ENCODE measurements around the gene ATP7A. TPM values are rescaled to one million over a fixed set of nuclear protein-coding genes. Genes with fewer than 3 reads are reported as not detected.
"Not testable (repeated sequence)": the region's sequence is repeated elsewhere in the genome, so short reads cannot be mapped to it uniquely, and the experiment has no call there.

The ATP7A gene
- polyA plus RNA-seq, 1 of the 3 experiments (the other 2 are of a cell fraction), result 1.7 TPM

- TF ChIP-seq, protein P1, sequence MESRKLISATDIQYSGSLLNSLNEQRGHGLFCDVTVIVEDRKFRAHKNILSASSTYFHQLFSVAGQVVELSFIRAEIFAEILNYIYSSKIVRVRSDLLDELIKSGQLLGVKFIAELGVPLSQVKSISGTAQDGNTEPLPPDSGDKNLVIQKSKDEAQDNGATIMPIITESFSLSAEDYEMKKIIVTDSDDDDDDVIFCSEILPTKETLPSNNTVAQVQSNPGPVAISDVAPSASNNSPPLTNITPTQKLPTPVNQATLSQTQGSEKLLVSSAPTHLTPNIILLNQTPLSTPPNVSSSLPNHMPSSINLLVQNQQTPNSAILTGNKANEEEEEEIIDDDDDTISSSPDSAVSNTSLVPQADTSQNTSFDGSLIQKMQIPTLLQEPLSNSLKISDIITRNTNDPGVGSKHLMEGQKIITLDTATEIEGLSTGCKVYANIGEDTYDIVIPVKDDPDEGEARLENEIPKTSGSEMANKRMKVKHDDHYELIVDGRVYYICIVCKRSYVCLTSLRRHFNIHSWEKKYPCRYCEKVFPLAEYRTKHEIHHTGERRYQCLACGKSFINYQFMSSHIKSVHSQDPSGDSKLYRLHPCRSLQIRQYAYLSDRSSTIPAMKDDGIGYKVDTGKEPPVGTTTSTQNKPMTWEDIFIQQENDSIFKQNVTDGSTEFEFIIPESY (IDR thresholded peaks at IDR 0.05; ENCODE audit: borderline replicate concordance, low read depth), result no peak
- TF ChIP-seq TAF1 (IDR thresholded peaks at IDR 0.05; ENCODE audit: borderline replicate concordance, low read depth, low read length), result no peak
- TF ChIP-seq TEAD4 (IDR thresholded peaks at IDR 0.05; ENCODE audit: borderline replicate concordance, insufficient read depth), result no peak
Observed at GRCh38 chrX:77875372-77875771, 35.1 kb upstream of the ATP7A start (continued).

DNA sequence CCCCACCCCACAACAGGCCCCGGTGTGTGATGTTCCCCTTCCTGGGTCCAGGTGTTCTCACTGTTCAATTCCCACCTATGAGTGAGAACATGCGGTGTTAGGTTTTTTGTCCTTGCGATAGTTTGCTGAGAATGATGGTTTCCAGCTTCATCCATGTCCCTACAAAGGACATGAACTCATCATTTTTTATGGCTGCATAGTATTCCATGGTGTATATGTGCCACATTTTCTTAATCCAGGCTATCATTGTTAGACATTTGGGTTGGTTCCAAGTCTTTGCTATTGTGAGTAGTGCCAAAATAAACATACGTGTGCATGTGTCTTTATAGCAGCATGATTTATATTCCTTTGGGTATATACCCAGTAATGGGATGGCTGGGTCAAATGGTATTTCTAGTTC lies 29.1 kb upstream of the ATP7A start:
- POLR2A ChIA-PET, result not testable (repeated sequence)

GRCh38 chrX:77892887-77893286 lies 17.6 kb upstream of the ATP7A start:
- H3K9me2 ChIP-seq, result no peaks in the 10 kb centered on the region
- H3K27ac ChIP-seq (ENCODE audit: low read depth in 2 of 2, low read length in 1 of 2), result no peak overlapping the region
- no peaks in the 10 kb centered on the region; a peak in 1 of 4 replicates for H3K4me1 ChIP-seq (ENCODE audit: control insufficient read depth in 1 of 2, insufficient read depth in 2 of 2, low read depth in 1 of 2, low read length in 1 of 2)
- TF ChIP-seq POLR2AphosphoS5 (IDR thresholded peaks at IDR 0.05; ENCODE audit: low read depth, low read length) (no peak), FOXM1 (IDR thresholded peaks at IDR 0.05; ENCODE audit: low read depth) (no peak)
- 76% methylated on average over 2 of the region's 2 CpGs for WGBS (ENCODE audit: low lambda C conversion rate)
- H3K4me2 ChIP-seq, result peak overlapping the region; percentile 76; the same call in 1 of the 2 replicates
- H3K27me3 ChIP-seq (ENCODE audit: insufficient read depth), result no peaks in the 10 kb centered on the region
- no peak overlapping the region for H2AFZ ChIP-seq (ENCODE audit: low read depth)
- no peaks in the 10 kb centered on the region for H3K36me3 ChIP-seq (replicated peaks in 1 of 2; ENCODE audit: control insufficient read depth in 1 of 2, insufficient read depth in 2 of 2, low read length in 1 of 2)
- ChIA-PET POLR2A (no interaction called here), CTCF (no interaction called here)
- H4K20me1 ChIP-seq (ENCODE audit: insufficient read depth), result no peaks in the 10 kb centered on the region
- DNase-seq, result no peak
- no peaks in the 10 kb centered on the region for H3K9me3 ChIP-seq
- H3K4me3 ChIP-seq (ENCODE audit: low read depth in 2 of 2, low read length in 1 of 2), result no peak overlapping the region
- H3K79me2 ChIP-seq (ENCODE audit: insufficient read depth), result peaks cover 68% of the 10 kb centered on the region
- H3K9ac ChIP-seq, result no peak overlapping the region
- peaks cover 14% of the 10 kb centered on the region for H3F3A ChIP-seq (replicated peaks; ENCODE audit: insufficient read depth)

More for the DNA sequence above, 29.1 kb upstream of the ATP7A start:
- H3K9me2 ChIP-seq; H2AFZ ChIP-seq (ENCODE audit: low read depth); H3K9me3 ChIP-seq; H3K4me3 ChIP-seq (ENCODE audit: low read depth in 2 of 2, low read length in 1 of 2); DNase-seq; H3K36me3 ChIP-seq (replicated peaks in 1 of 2; ENCODE audit: control insufficient read depth in 1 of 2, insufficient read depth in 2 of 2, low read length in 1 of 2); H3F3A ChIP-seq (replicated peaks; ENCODE audit: insufficient read depth); H3K27me3 ChIP-seq (ENCODE audit: insufficient read depth); H4K20me1 ChIP-seq (ENCODE audit: insufficient read depth); H3K27ac ChIP-seq (ENCODE audit: low read depth in 2 of 2, low read length in 1 of 2); CTCF ChIA-PET; H3K4me1 ChIP-seq (ENCODE audit: control insufficient read depth in 1 of 2, insufficient read depth in 2 of 2, low read depth in 1 of 2, low read length in 1 of 2); H3K9ac ChIP-seq; H3K4me2 ChIP-seq: not testable (repeated sequence)
- WGBS (ENCODE audit: low lambda C conversion rate), result 80% methylated on average over 4 of the region's 4 CpGs
- H3K79me2 ChIP-seq (ENCODE audit: insufficient read depth), result peaks cover 33% of the 10 kb centered on the region; the same call in 1 of the 2 replicates

GRCh38 chrX:77893713-77894112 lies 16.8 kb upstream of the ATP7A start:
- peaks cover 15% of the 10 kb centered on the region for H3F3A ChIP-seq (replicated peaks; ENCODE audit: insufficient read depth)
- no peaks in the 10 kb centered on the region for H4K20me1 ChIP-seq (ENCODE audit: insufficient read depth)
- no peaks in the 10 kb centered on the region; a peak in 1 of 4 replicates for H3K4me1 ChIP-seq (ENCODE audit: control insufficient read depth in 1 of 2, insufficient read depth in 2 of 2, low read depth in 1 of 2, low read length in 1 of 2)
- ChIA-PET POLR2A (no interaction called here), CTCF (no interaction called here)
- H3K9me2 ChIP-seq, result no peaks in the 10 kb centered on the region
- H3K27ac ChIP-seq (ENCODE audit: low read depth in 2 of 2, low read length in 1 of 2), result no peak overlapping the region
- no peak overlapping the region for H2AFZ ChIP-seq (ENCODE audit: low read depth)
- H3K9ac ChIP-seq, result peak overlapping the region; percentile 75; the same call in 1 of the 2 replicates
- H3K79me2 ChIP-seq (ENCODE audit: insufficient read depth), result peaks cover 60% of the 10 kb centered on the region
- H3K9me3 ChIP-seq, result no peaks in the 10 kb centered on the region
- 40% methylated on average over 10 of the region's 10 CpGs for WGBS (ENCODE audit: low lambda C conversion rate)
- H3K36me3 ChIP-seq (replicated peaks in 1 of 2; ENCODE audit: control insufficient read depth in 1 of 2, insufficient read depth in 2 of 2, low read length in 1 of 2), result no peaks in the 10 kb centered on the region
- H3K27me3 ChIP-seq (ENCODE audit: insufficient read depth), result no peaks in the 10 kb centered on the region
- TF ChIP-seq ELF1 (IDR thresholded peaks at IDR 0.05) (no peak), RFX5 (IDR thresholded peaks at IDR 0.05; ENCODE audit: low read length) (no peak), PBX3 (IDR thresholded peaks at IDR 0.05) (no peak)
- DNase-seq, result no peak
- peak overlapping the region; percentile 71 to 84; a peak in 3 of 4 replicates for H3K4me3 ChIP-seq (ENCODE audit: low read depth in 2 of 2, low read length in 1 of 2)
- peak overlapping the region; percentile 76 for H3K4me2 ChIP-seq
